Measurements from ENCODE around the gene PLVAP. TPM values are rescaled to one million over a fixed set of nuclear protein-coding genes. Genes with fewer than 3 reads are reported as not detected.

Gene PLVAP
- total and polyA plus RNA-seq, 2 donors from 2014 or later = 148 to 195 TPM

- intact Hi-C loops (cut with DNase I) = no loop called here
- Histone ChIP-seq H3K27ac (ENCODE audit: low read depth in 2 of 2, low read length in 2 of 2) (peak overlapping the region; percentile 33 to 99), H3K36me3 (ENCODE audit: control insufficient read depth in 2 of 3, insufficient read depth in 3 of 3, low read length in 3 of 3) (no peaks in the 10 kb centered on the region), H3K27me3 (ENCODE audit: control insufficient read depth, insufficient read depth, low read length) (no peaks in the 10 kb centered on the region), H3K9ac (ENCODE audit: low read length in 3 of 3) (no peak overlapping the region), H3K4me3 (ENCODE audit: low read length in 3 of 3) (peak overlapping the region in 2 of 3 donors; percentile 37 to 63), H3K4me1 (ENCODE audit: control insufficient read depth in 2 of 3, insufficient read depth in 2 of 3, low read depth in 1 of 3, low read length in 3 of 3) (peaks cover 0 to 18% (median 9%) of the 10 kb centered on the region in 3 donors), H3K9me3 (ENCODE audit: control insufficient read depth in 2 of 3, insufficient read depth in 1 of 3, low read length in 3 of 3) (no peaks in the 10 kb centered on the region)
- FAIRE-seq (no peak), DNase-seq (no peak)
- TF ChIP-seq CTCF (IDR thresholded peaks at IDR 0.05; ENCODE audit: borderline replicate concordance, extremely low read depth, insufficient read depth) = no peak
Measured at GRCh38 chr19:17406887-17407196, 29.7 kb upstream of the PLVAP start.

GRCh38 chr19:17406046-17406886, 29.1 kb upstream of the PLVAP start:
- peaks cover 0 to 18% (median 9%) of the 10 kb centered on the region in 3 donors for H3K4me1 ChIP-seq (ENCODE audit: control insufficient read depth in 2 of 3, insufficient read depth in 2 of 3, low read depth in 1 of 3, low read length in 3 of 3)
- TF ChIP-seq CTCF (IDR thresholded peaks at IDR 0.05; ENCODE audit: borderline replicate concordance, extremely low read depth, insufficient read depth) = no peak
- intact Hi-C loops (cut with DNase I) = no loop called here

GRCh38 chr19:17405250-17406045, 28.3 kb upstream of the PLVAP start, which contains the start of gene BST2:
BST2 (minus strand) TSS chr19:17405630; CDS start chr19:17405575, 55 bp downstream.
- Histone ChIP-seq H3K9me3 (ENCODE audit: control insufficient read depth in 2 of 3, insufficient read depth in 1 of 3, low read length in 3 of 3) (no peaks in the 10 kb centered on the region), H3K27me3 (ENCODE audit: control insufficient read depth, insufficient read depth, low read length) (no peaks in the 10 kb centered on the region), H3K4me3 (ENCODE audit: low read length in 3 of 3) (peak within 1 kb of the TSS; percentile 62 to 82 (median 63)), H3K36me3 (ENCODE audit: control insufficient read depth in 2 of 3, insufficient read depth in 3 of 3, low read length in 3 of 3) (no peaks in the 10 kb centered on the region), H3K4me1 (ENCODE audit: control insufficient read depth in 2 of 3, insufficient read depth in 2 of 3, low read depth in 1 of 3, low read length in 3 of 3) (peaks cover 0 to 18% (median 9%) of the 10 kb centered on the region in 3 donors), H3K27ac (ENCODE audit: low read depth in 2 of 2, low read length in 2 of 2) (peak within 1 kb of the TSS; percentile 76 to 99), H3K9ac (ENCODE audit: low read length in 3 of 3) (peak within 1 kb of the TSS; percentile 18 to 64 (median 60))
- no peak for TF ChIP-seq CTCF (IDR thresholded peaks at IDR 0.05; ENCODE audit: borderline replicate concordance, extremely low read depth, insufficient read depth)
- intact Hi-C loops (cut with DNase I) = no loop called here
- DNase-seq (peak; percentile 74 to 89 (median 80)), FAIRE-seq (no peak)

More at GRCh38 chr19:17406046-17406886, 29.1 kb upstream of the PLVAP start:
- FAIRE-seq = no peak
- H3K36me3 ChIP-seq (ENCODE audit: control insufficient read depth in 2 of 3, insufficient read depth in 3 of 3, low read length in 3 of 3) = no peaks in the 10 kb centered on the region
- peak overlapping the region in 2 of 3 donors; percentile 60 to 64 for H3K9ac ChIP-seq (ENCODE audit: low read length in 3 of 3)
- peak overlapping the region; percentile 76 to 99 for H3K27ac ChIP-seq (ENCODE audit: low read depth in 2 of 2, low read length in 2 of 2)
- DNase-seq = no peak
- no peaks in the 10 kb centered on the region for H3K9me3 ChIP-seq (ENCODE audit: control insufficient read depth in 2 of 3, insufficient read depth in 1 of 3, low read length in 3 of 3)
- H3K27me3 ChIP-seq (ENCODE audit: control insufficient read depth, insufficient read depth, low read length) = no peaks in the 10 kb centered on the region
- peak overlapping the region in 2 of 3 donors; percentile 37 to 63 for H3K4me3 ChIP-seq (ENCODE audit: low read length in 3 of 3)

Measured in kidney (tissue), 14 donors.